Memory B cell (primary cell): ENCODE data around the gene BEND3.
"Not testable (repeated sequence)": the region's sequence is repeated elsewhere in the genome, so short reads cannot be mapped to it uniquely, and the experiment has no call there.

Experiments
- ATAC-seq: fragments of 150-1000 bp; cut with Tn5 transposase; 2 replicates; pipeline ENCODE4 v1.10.0; 2021; ENCODE audit warnings: low read depth, mild to moderate bottlenecking, moderate library complexity
- DNase-seq, 2 donors: peaks; one replicate each; pipeline ENCODE4 v3.0.0; 2022; ENCODE audit warnings: low spot score in 2 of 2
- H3K27ac Mint-ChIP-seq: one replicate; pipeline ENCODE4 v1.8.0; 2022; ENCODE audit warnings: mild to moderate bottlenecking, moderate library complexity, mixed read lengths
- H3K27me3 Mint-ChIP-seq: one replicate; pipeline ENCODE4 v1.8.0; 2022; ENCODE audit warnings: mixed read lengths
- H3K36me3 Mint-ChIP-seq: one replicate; pipeline ENCODE4 v1.8.0; 2022; ENCODE audit warnings: mild to moderate bottlenecking, mixed read lengths
- H3K4me1 Mint-ChIP-seq: one replicate; pipeline ENCODE4 v1.8.0; 2022; ENCODE audit warnings: mixed read lengths
- H3K4me3 Mint-ChIP-seq: one replicate; pipeline ENCODE4 v1.8.0; 2022; ENCODE audit warnings: mild to moderate bottlenecking, moderate library complexity, mixed read lengths
- H3K9me3 Mint-ChIP-seq: one replicate; pipeline ENCODE4 v1.8.0; 2022; ENCODE audit warnings: mixed read lengths

The BEND3 gene

GRCh38 chr6:107114926-107115694 lies at the start of gene BEND3:
TSS of gene BEND3 (minus strand) at chr6:107115515. CDS start at chr6:107099285, 16,230 bp downstream.
- Mint-ChIP-seq H3K27ac (peak within 1 kb of the TSS; percentile 74), H3K9me3 (no peaks in the 10 kb centered on the region), H3K36me3 (no peaks in the 10 kb centered on the region), H3K4me3 (peak within 1 kb of the TSS; percentile 86), H3K27me3 (no peaks in the 10 kb centered on the region), H3K4me1 (peaks cover 3% of the 10 kb centered on the region)
- ATAC-seq (peak; percentile 16), DNase-seq (peak; percentile 13 to 40)

- not testable (repeated sequence) for DNase-seq, H3K9me3 Mint-ChIP-seq, ATAC-seq, H3K4me3 Mint-ChIP-seq, H3K4me1 Mint-ChIP-seq, H3K27ac Mint-ChIP-seq, H3K27me3 Mint-ChIP-seq, H3K36me3 Mint-ChIP-seq
These were observed 49.0 kb upstream of the BEND3 start for GRCh38 chr6:107164299-107164698.

- H3K27me3 Mint-ChIP-seq = no peaks in the 10 kb centered on the region
- no peak for DNase-seq
These were observed 46.2 kb upstream of the BEND3 start for GRCh38 chr6:107161521-107161920.

GRCh38 chr6:107156617-107157016 lies 41.3 kb upstream of the BEND3 start:
- Mint-ChIP-seq H3K27ac (peak overlapping the region; percentile 4), H3K9me3 (no peaks in the 10 kb centered on the region), H3K27me3 (no peaks in the 10 kb centered on the region), H3K4me1 (peaks cover 2% of the 10 kb centered on the region), H3K4me3 (no peak overlapping the region), H3K36me3 (peaks cover 1% of the 10 kb centered on the region)
- ATAC-seq (no peak), DNase-seq (no peak)

More at GRCh38 chr6:107161521-107161920, 46.2 kb upstream of the BEND3 start:
- peaks cover 1% of the 10 kb centered on the region for H3K36me3 Mint-ChIP-seq
- H3K4me1 Mint-ChIP-seq = no peaks in the 10 kb centered on the region
- ATAC-seq = no peak
- H3K9me3 Mint-ChIP-seq = no peaks in the 10 kb centered on the region
- no peak overlapping the region for H3K4me3 Mint-ChIP-seq
- H3K27ac Mint-ChIP-seq = no peak overlapping the region

- Mint-ChIP-seq H3K9me3 (no peaks in the 10 kb centered on the region), H3K27ac (no peak overlapping the region), H3K27me3 (no peaks in the 10 kb centered on the region)
These were observed 39.5 kb upstream of the BEND3 start for GRCh38 chr6:107154801-107155160.

DNA sequence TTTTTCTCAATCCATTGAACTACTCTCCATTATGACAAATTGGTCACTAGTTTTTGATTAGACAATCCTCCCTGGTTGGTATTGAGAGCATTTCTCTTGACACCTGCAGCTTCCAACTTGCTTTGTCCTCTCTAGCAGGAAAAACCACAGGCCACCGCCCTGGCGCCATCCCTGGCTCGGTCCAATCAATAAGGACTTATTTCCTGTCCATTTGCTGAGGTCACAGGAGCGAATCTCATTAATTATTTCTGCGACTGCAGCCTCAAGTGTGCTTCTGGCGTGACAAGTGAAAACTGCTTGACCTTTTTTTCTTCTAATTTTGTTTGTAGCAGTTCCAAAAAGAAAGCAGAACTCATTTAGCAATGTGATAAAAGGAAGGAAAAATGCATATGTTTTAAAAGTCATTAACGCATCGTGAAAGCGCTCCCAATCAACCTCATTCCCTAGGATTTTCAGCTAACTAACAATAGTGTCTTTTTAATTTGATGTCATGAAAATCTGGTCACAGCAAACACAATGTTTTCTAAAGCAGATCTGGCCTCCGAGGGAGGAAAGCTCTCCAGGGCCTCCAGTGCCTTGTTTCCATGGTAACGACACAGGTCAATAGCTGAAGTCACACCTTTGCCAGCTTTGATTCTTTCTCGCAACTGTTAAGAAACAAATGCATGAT lies 39.0 kb upstream of the BEND3 start:
- H3K27ac Mint-ChIP-seq = no peak overlapping the region
- peaks cover 2% of the 10 kb centered on the region for H3K4me1 Mint-ChIP-seq
- peaks cover 6% of the 10 kb centered on the region for H3K36me3 Mint-ChIP-seq
- DNase-seq (no peak), ATAC-seq (no peak)
- H3K27me3 Mint-ChIP-seq = no peaks in the 10 kb centered on the region
- no peak overlapping the region for H3K4me3 Mint-ChIP-seq
- H3K9me3 Mint-ChIP-seq = no peaks in the 10 kb centered on the region

More at GRCh38 chr6:107154801-107155160, 39.5 kb upstream of the BEND3 start:
- H3K36me3 Mint-ChIP-seq = peaks cover 4% of the 10 kb centered on the region
- ATAC-seq (no peak), DNase-seq (no peak)
- no peak overlapping the region for H3K4me3 Mint-ChIP-seq
- peaks cover 2% of the 10 kb centered on the region for H3K4me1 Mint-ChIP-seq

DNA sequence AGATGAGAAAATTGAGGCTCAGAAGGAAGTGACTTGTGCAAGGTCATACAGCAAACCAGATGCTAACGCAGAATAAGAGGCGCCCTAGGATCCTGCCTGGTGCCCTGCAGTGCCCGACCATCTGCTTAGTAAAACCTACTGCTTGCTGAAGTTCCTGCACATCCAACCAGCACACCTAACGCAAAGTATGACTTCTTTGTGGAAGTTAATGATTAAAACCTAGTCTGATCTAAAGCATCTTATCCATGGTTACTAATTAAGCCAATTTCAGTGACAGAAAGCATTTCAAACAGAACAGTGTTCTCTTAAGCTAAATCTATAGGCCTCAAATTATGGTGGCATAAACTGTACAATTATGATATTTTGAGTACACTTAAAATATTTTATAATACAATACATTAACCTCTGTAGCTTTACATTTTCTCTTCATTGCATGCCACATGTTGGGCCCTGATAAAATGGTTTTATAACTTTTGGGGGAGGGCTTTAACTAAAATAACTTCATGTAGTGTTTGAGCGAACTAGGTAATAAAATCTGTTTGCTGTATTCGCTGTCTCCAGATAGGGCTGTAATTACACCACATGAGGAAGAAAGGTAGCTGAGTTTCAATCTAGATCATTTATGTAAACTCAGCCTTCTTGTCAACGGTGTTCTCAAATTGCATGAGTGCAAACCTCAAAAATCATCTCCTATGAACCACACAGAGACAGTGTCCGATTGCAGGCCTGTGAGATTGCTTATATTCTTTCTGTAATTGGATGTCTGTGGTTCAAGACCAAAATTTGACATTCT lies 37.5 kb upstream of the BEND3 start:
- ATAC-seq (no peak), DNase-seq (no peak)
- Mint-ChIP-seq H3K27me3 (no peaks in the 10 kb centered on the region), H3K9me3 (no peaks in the 10 kb centered on the region), H3K36me3 (peaks cover 6% of the 10 kb centered on the region), H3K27ac (no peak overlapping the region), H3K4me1 (peaks cover 2% of the 10 kb centered on the region), H3K4me3 (no peak overlapping the region)

- no peak overlapping the region for H3K27ac Mint-ChIP-seq
- H3K9me3 Mint-ChIP-seq = no peaks in the 10 kb centered on the region
- no peak overlapping the region for H3K4me3 Mint-ChIP-seq
- peaks cover 3% of the 10 kb centered on the region for H3K36me3 Mint-ChIP-seq
- ATAC-seq (no peak), DNase-seq (no peak)
- no peaks in the 10 kb centered on the region for H3K27me3 Mint-ChIP-seq
- H3K4me1 Mint-ChIP-seq = peaks cover 2% of the 10 kb centered on the region
These were observed 29.4 kb upstream of the BEND3 start for GRCh38 chr6:107144666-107145065.

GRCh38 chr6:107144014-107144413 lies 28.7 kb upstream of the BEND3 start:
- peaks cover 2% of the 10 kb centered on the region for H3K4me1 Mint-ChIP-seq
- DNase-seq = no peak
- no peaks in the 10 kb centered on the region for H3K9me3 Mint-ChIP-seq
- no peak overlapping the region for H3K4me3 Mint-ChIP-seq
- H3K27me3 Mint-ChIP-seq = no peaks in the 10 kb centered on the region
- H3K27ac Mint-ChIP-seq = no peak overlapping the region
- H3K36me3 Mint-ChIP-seq = peaks cover 2% of the 10 kb centered on the region
- ATAC-seq = no peak

DNA sequence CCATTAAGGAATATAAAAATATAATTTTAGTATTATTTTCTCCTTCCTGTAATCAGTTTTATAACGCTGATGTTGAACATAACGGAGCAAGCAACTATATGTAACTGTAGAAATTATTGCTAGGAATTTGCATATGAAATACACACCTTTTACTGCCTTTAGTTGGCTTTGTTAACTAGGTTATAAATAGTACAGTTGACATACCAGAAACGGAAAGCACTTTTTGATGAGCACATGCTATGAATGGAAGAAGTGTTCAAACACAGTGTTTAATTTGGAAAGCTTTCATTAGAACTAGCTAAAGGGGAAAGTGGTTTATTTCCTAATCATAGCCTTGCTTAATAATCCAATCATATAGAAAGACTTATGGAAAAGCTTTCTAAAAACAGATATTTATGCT lies 25.3 kb upstream of the BEND3 start:
- ATAC-seq = no peak
- H3K27ac Mint-ChIP-seq = no peak overlapping the region
- DNase-seq = no peak
- H3K4me3 Mint-ChIP-seq = no peak overlapping the region
- H3K27me3 Mint-ChIP-seq = no peaks in the 10 kb centered on the region
- H3K9me3 Mint-ChIP-seq = no peaks in the 10 kb centered on the region
- no peaks in the 10 kb centered on the region for H3K36me3 Mint-ChIP-seq
- H3K4me1 Mint-ChIP-seq = peaks cover 2% of the 10 kb centered on the region

DNA sequence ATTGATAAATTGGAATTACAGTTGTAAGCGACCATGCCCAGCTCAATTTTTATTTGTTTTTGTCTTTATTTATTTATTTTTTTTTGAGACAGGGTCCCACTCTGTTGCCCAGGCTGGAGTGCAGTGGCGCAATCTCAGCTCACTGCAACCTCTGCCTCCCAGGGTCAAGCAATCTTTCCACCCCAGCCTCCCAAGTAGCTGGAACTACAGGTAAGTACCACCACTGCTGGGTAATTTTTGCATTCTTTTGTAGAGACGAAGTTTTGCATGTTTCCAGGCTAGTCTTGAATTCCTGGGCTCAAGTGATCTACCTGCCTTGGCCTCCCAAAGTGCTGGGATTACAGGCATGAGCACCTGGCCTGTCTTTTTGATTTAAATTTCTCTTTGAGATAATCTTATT lies 21.0 kb upstream of the BEND3 start:
- not testable (repeated sequence) for H3K9me3 Mint-ChIP-seq, H3K4me1 Mint-ChIP-seq, H3K4me3 Mint-ChIP-seq, H3K27ac Mint-ChIP-seq, H3K36me3 Mint-ChIP-seq, ATAC-seq, DNase-seq, H3K27me3 Mint-ChIP-seq

GRCh38 chr6:107135048-107135680 lies 19.8 kb upstream of the BEND3 start:
- not testable (repeated sequence) for H3K9me3 Mint-ChIP-seq, DNase-seq, ATAC-seq, H3K36me3 Mint-ChIP-seq, H3K4me1 Mint-ChIP-seq, H3K27ac Mint-ChIP-seq, H3K27me3 Mint-ChIP-seq, H3K4me3 Mint-ChIP-seq

GRCh38 chr6:107132330-107132954 lies 17.1 kb upstream of the BEND3 start:
- DNase-seq (peak; percentile 16 to 27), ATAC-seq (no peak)
- no peaks in the 10 kb centered on the region for H3K27me3 Mint-ChIP-seq
- H3K36me3 Mint-ChIP-seq = no peaks in the 10 kb centered on the region
- no peak overlapping the region for H3K4me3 Mint-ChIP-seq
- H3K9me3 Mint-ChIP-seq = no peaks in the 10 kb centered on the region
- peaks cover 4% of the 10 kb centered on the region for H3K4me1 Mint-ChIP-seq
- H3K27ac Mint-ChIP-seq = no peak overlapping the region
